ENCODE measurements around the gene ATCAY.

Gene ATCAY

DNA sequence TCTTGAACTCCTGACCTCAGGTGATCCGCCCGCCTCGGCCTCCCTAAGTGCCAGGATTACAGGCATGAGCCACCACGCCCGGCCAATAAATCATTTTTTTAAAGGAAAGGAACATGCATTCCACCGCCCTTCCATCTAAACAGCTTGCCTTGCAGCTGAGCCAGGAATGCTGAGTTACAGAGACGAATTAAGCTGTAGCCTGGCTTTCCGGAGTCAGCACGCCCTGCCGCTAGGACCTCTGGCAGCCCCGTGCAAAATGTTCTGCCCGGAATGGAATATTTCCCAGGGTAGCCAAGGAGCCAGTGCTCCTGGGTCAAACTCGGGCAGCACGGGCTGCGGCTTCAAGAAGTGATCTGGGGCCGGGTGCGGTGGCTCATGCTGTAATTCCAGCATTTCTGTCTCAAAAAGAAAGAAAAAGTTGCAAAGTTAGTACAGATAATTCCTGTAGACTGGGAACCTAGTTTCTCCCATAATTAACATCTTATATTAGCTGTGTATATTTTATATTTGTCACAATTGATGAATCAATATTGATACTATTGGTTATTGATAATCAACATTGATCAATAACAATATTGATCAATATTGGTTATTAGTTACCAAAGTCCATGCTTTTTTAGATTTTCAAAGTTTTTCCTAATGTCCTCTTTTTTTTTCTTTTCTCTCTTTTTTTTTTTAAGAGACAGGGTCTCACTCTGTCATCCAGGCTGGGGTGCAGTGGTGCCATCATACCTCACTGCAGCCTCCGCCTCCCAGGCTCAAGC is 19.2 kb downstream of the ATCAY start:
- TF ChIP-seq, protein P1, sequence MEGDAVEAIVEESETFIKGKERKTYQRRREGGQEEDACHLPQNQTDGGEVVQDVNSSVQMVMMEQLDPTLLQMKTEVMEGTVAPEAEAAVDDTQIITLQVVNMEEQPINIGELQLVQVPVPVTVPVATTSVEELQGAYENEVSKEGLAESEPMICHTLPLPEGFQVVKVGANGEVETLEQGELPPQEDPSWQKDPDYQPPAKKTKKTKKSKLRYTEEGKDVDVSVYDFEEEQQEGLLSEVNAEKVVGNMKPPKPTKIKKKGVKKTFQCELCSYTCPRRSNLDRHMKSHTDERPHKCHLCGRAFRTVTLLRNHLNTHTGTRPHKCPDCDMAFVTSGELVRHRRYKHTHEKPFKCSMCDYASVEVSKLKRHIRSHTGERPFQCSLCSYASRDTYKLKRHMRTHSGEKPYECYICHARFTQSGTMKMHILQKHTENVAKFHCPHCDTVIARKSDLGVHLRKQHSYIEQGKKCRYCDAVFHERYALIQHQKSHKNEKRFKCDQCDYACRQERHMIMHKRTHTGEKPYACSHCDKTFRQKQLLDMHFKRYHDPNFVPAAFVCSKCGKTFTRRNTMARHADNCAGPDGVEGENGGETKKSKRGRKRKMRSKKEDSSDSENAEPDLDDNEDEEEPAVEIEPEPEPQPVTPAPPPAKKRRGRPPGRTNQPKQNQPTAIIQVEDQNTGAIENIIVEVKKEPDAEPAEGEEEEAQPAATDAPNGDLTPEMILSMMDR (conservative IDR thresholded peaks at IDR 0.05; ENCODE audit: low read length) = no peak
- no peak for TF ChIP-seq EZH2phosphoT487 (IDR thresholded peaks at IDR 0.05; ENCODE audit: borderline replicate concordance)
- Histone ChIP-seq H3F3A (ENCODE audit: low read depth) (no peaks in the 10 kb centered on the region), H3K79me2 (ENCODE audit: insufficient read depth, low read length) (no peaks in the 10 kb centered on the region), H3K27me3 (ENCODE audit: insufficient read depth, low read length, poor library complexity, severe bottlenecking) (no peaks in the 10 kb centered on the region), H4K20me1 (ENCODE audit: insufficient read depth, low read length, poor library complexity, severe bottlenecking) (no peaks in the 10 kb centered on the region), H2AFZ (ENCODE audit: low read length) (no peak overlapping the region), H3K4me2 (ENCODE audit: low read depth, low read length, poor library complexity, severe bottlenecking) (no peak overlapping the region), H3K4me3 (ENCODE audit: low read length, poor library complexity, severe bottlenecking) (no peak overlapping the region), H3K4me1 (ENCODE audit: insufficient read depth, low read length, poor library complexity, severe bottlenecking) (no peaks in the 10 kb centered on the region), H3K9me3 (ENCODE audit: insufficient read depth, low read depth, low read length) (peaks cover 3% of the 10 kb centered on the region; the same call in 1 of the 2 replicates), H3K9me2 (replicated peaks; ENCODE audit: low read depth, low read length) (no peaks in the 10 kb centered on the region), H3K9ac (ENCODE audit: low read depth, low read length, poor library complexity, severe bottlenecking) (no peak overlapping the region), H3K36me3 (ENCODE audit: insufficient read depth, low read length) (no peaks in the 10 kb centered on the region)

DNA sequence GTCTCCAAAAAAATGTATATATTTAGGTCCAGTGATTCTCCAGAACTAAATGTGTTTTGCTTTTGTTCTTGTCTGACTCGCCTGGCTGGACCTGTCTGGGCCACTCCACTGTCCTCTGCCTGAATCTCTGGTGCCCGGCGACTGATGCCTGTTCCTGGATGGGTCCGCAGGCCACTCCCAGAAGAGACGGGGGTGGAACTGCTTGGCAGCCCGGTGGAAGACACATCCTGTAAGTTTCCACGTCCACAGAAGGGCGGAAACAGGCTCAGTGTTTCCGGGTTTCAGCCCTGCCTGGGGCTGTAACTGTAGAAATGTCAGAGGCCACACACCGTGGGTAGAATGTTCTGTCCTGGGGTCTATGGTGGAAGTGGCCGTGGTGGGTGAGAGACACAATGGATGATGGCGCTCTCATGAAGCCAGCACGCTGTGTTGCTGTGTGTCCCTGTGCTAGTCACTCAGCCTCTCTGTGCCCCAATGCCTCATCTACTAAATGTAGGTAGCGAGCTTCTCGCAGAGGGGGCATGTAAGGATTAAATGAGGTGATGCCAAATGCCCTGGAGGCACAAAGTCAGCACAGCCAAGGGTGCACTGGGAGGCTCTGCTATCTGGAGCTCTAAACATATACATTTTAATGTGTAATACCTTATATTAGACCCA is 22.0 kb downstream of the ATCAY start:
- H3K79me2 ChIP-seq (ENCODE audit: insufficient read depth, low read length) = no peaks in the 10 kb centered on the region
- no peak overlapping the region for H3K9ac ChIP-seq (ENCODE audit: low read depth, low read length, poor library complexity, severe bottlenecking)
- H3F3A ChIP-seq (ENCODE audit: low read depth) = no peaks in the 10 kb centered on the region
- H3K4me3 ChIP-seq (ENCODE audit: low read length, poor library complexity, severe bottlenecking) = no peak overlapping the region
- H3K9me2 ChIP-seq (replicated peaks; ENCODE audit: low read depth, low read length) = no peaks in the 10 kb centered on the region
- H3K36me3 ChIP-seq (ENCODE audit: insufficient read depth, low read length) = no peaks in the 10 kb centered on the region
- no peaks in the 10 kb centered on the region for H3K4me1 ChIP-seq (ENCODE audit: insufficient read depth, low read length, poor library complexity, severe bottlenecking)
- H4K20me1 ChIP-seq (ENCODE audit: insufficient read depth, low read length, poor library complexity, severe bottlenecking) = no peaks in the 10 kb centered on the region
- TF ChIP-seq, protein P1 (conservative IDR thresholded peaks at IDR 0.05; ENCODE audit: low read length) = no peak
- TF ChIP-seq EZH2phosphoT487 (IDR thresholded peaks at IDR 0.05; ENCODE audit: borderline replicate concordance) = no peak
- H3K9me3 ChIP-seq (ENCODE audit: insufficient read depth, low read depth, low read length) = peaks cover 3% of the 10 kb centered on the region; the same call in 1 of the 2 replicates
- no peak overlapping the region for H3K4me2 ChIP-seq (ENCODE audit: low read depth, low read length, poor library complexity, severe bottlenecking)
- H3K27me3 ChIP-seq (ENCODE audit: insufficient read depth, low read length, poor library complexity, severe bottlenecking) = no peaks in the 10 kb centered on the region
- H2AFZ ChIP-seq (ENCODE audit: low read length) = no peak overlapping the region

DNA sequence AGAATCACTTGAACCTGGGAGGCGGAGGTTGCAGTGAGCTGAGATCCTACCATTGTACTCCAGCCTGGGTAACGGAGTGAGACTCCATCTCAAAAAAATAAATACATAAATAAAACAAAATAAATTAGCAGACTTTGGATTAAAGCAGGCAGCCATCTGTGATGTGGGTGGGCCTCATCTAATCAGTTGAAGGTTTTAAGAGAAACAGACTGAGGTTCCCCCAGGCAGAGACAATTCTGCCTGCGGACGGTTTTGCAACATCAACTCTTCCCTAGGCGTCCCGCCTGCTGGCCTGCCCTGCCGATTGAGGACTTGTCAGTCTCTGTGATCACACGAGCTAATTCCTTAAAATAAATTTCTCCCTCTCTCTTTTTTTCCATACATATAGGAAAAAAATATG is 23.7 kb downstream of the ATCAY start:
- no peak for TF ChIP-seq EZH2phosphoT487 (IDR thresholded peaks at IDR 0.05; ENCODE audit: borderline replicate concordance)
- TF ChIP-seq, protein P1 (conservative IDR thresholded peaks at IDR 0.05; ENCODE audit: low read length) = no peak
- H3K36me3 ChIP-seq (ENCODE audit: insufficient read depth, low read length) = no peaks in the 10 kb centered on the region
- H3K4me1 ChIP-seq (ENCODE audit: insufficient read depth, low read length, poor library complexity, severe bottlenecking) = no peaks in the 10 kb centered on the region
- no peaks in the 10 kb centered on the region for H3F3A ChIP-seq (ENCODE audit: low read depth)
- no peaks in the 10 kb centered on the region for H3K79me2 ChIP-seq (ENCODE audit: insufficient read depth, low read length)
- no peak overlapping the region for H2AFZ ChIP-seq (ENCODE audit: low read length)
- no peak overlapping the region for H3K4me3 ChIP-seq (ENCODE audit: low read length, poor library complexity, severe bottlenecking)
- no peaks in the 10 kb centered on the region for H3K9me3 ChIP-seq (ENCODE audit: insufficient read depth, low read depth, low read length)
- no peaks in the 10 kb centered on the region for H3K27me3 ChIP-seq (ENCODE audit: insufficient read depth, low read length, poor library complexity, severe bottlenecking)
- H4K20me1 ChIP-seq (ENCODE audit: insufficient read depth, low read length, poor library complexity, severe bottlenecking) = no peaks in the 10 kb centered on the region
- no peak overlapping the region for H3K4me2 ChIP-seq (ENCODE audit: low read depth, low read length, poor library complexity, severe bottlenecking)
- no peak overlapping the region for H3K9ac ChIP-seq (ENCODE audit: low read depth, low read length, poor library complexity, severe bottlenecking)
- no peaks in the 10 kb centered on the region for H3K9me2 ChIP-seq (replicated peaks; ENCODE audit: low read depth, low read length)
